ENCODE measurements around the gene CLCN4. TPM values are rescaled to one million over a fixed set of nuclear protein-coding genes. Genes with fewer than 3 reads are reported as not detected.

CLCN4 gene
- total RNA-seq, 4 donors from 2014 or later = 0.79 to 1.1 TPM; not detected in 2

- no peak overlapping the region for H3K4me3 ChIP-seq
- H3K9me3 ChIP-seq = no peaks in the 10 kb centered on the region
- WGBS, 2 donors (ENCODE audit: low coverage in 1 of 2) = 75 to 80% methylated on average over 1 to 2 of the region's 2 CpGs
- H3K27me3 ChIP-seq = no peaks in the 10 kb centered on the region
- intact Hi-C loops (cut with DNase I; ENCODE audit: low total_unique reads) (loop anchor here (10.0 kb wide), 1 partner anchor 540 kb away; no protein-coding TSS in a partner anchor), in situ Hi-C loops (cut with MboI; ENCODE audit: low pct_ligation_motif_present in 1 of 4, low pct_unique_long_range_greater_than_20kb in 1 of 4, low sequenced_read_pairs in 3 of 4) (loop anchor here (25.0 kb wide), 5 partner anchors 428 to 1353 kb away; partner anchors contain the start of genes MID1 (in 3 of the 4) and HCCS (in 1 of the 4))
- no peak overlapping the region for H3K27ac ChIP-seq
- DNase-seq = no peak
- H3K36me3 ChIP-seq = no peaks in the 10 kb centered on the region
- H3K4me1 ChIP-seq = no peaks in the 10 kb centered on the region
- no peak for TF ChIP-seq EP300 (IDR thresholded peaks at IDR 0.05; ENCODE audit: low read depth)
- no peak for TF ChIP-seq POLR2A (IDR thresholded peaks at IDR 0.05)
- no peak for TF ChIP-seq POLR2AphosphoS5 (IDR thresholded peaks at IDR 0.05)
- TF ChIP-seq, protein P1, sequence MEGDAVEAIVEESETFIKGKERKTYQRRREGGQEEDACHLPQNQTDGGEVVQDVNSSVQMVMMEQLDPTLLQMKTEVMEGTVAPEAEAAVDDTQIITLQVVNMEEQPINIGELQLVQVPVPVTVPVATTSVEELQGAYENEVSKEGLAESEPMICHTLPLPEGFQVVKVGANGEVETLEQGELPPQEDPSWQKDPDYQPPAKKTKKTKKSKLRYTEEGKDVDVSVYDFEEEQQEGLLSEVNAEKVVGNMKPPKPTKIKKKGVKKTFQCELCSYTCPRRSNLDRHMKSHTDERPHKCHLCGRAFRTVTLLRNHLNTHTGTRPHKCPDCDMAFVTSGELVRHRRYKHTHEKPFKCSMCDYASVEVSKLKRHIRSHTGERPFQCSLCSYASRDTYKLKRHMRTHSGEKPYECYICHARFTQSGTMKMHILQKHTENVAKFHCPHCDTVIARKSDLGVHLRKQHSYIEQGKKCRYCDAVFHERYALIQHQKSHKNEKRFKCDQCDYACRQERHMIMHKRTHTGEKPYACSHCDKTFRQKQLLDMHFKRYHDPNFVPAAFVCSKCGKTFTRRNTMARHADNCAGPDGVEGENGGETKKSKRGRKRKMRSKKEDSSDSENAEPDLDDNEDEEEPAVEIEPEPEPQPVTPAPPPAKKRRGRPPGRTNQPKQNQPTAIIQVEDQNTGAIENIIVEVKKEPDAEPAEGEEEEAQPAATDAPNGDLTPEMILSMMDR (IDR thresholded peaks at IDR 0.05) = no peak
These were observed 27.6 kb downstream of the CLCN4 start for GRCh38 chrX:10184411-10184810.

DNA sequence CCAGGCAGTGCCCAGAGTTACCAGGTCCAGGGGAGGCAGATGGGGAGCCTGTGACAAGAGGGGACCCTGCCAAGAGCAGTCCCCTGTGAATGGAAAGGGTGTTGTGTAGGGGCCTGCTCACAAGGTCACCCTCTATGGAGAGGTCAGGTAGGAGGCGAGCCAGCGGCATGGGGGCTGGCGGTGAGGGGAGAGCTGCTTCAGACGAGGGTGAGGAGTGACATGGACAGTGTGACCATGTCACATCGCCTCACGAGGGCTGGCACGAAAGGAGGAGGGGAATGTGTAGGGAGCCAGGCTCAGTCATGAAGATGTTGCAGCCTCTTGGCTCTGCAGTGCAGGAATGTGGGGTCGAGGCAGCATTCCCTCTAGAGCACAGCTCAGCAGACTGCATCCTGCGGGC is 29.6 kb downstream of the CLCN4 start:
- H3K9me3 ChIP-seq = no peaks in the 10 kb centered on the region
- in situ Hi-C loops (cut with MboI; ENCODE audit: low pct_ligation_motif_present in 1 of 4, low pct_unique_long_range_greater_than_20kb in 1 of 4, low sequenced_read_pairs in 3 of 4) (loop anchor here (25.0 kb wide), 5 partner anchors 426 to 1351 kb away; partner anchors contain the start of genes MID1 (in 3 of the 4) and HCCS (in 1 of the 4)), intact Hi-C loops (cut with DNase I; ENCODE audit: low total_unique reads) (loop anchor here (10.0 kb wide), 1 partner anchor 538 kb away; no protein-coding TSS in a partner anchor)
- no peak overlapping the region for H3K27ac ChIP-seq
- TF ChIP-seq POLR2A (IDR thresholded peaks at IDR 0.05) = no peak
- no peak for TF ChIP-seq POLR2AphosphoS5 (IDR thresholded peaks at IDR 0.05)
- no peak for TF ChIP-seq EP300 (IDR thresholded peaks at IDR 0.05; ENCODE audit: low read depth)
- TF ChIP-seq, protein P1 (IDR thresholded peaks at IDR 0.05) = no peak
- no peaks in the 10 kb centered on the region for H3K4me1 ChIP-seq
- H3K36me3 ChIP-seq = no peaks in the 10 kb centered on the region
- no peak for DNase-seq
- WGBS, 2 donors (ENCODE audit: low coverage in 1 of 2) = 71% methylated on average over 9 of the region's 9 CpGs; no CpG with 5 or more reads in 1 of the 2 donors
- H3K4me3 ChIP-seq = no peak overlapping the region
- H3K27me3 ChIP-seq = no peaks in the 10 kb centered on the region

DNA sequence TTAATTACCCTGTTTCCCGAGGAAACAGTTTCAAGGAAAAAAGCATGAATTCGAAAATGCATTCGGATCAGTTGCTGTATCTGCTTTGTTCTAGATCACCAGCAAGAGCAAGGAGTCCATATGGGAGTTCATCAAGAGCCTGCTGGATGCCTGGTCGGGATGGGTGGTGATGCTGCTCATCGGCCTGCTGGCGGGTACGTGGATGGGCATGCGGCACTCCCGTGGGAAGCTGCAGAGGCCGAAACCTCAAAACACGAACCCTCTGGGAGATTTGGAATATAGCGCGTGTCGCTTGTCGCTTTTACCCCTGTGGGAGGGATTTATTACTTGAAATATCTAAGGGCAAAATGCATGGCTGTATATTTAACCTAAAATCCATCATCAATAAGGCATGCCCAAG is 30.6 kb downstream of the CLCN4 start:
- Histone ChIP-seq H3K36me3 (no peaks in the 10 kb centered on the region), H3K4me3 (no peak overlapping the region), H3K4me1 (no peaks in the 10 kb centered on the region), H3K9me3 (no peaks in the 10 kb centered on the region), H3K27me3 (no peaks in the 10 kb centered on the region), H3K27ac (no peak overlapping the region)
- intact Hi-C loops (cut with DNase I; ENCODE audit: low total_unique reads) (loop anchor here (10.0 kb wide), 1 partner anchor 537 kb away; no protein-coding TSS in a partner anchor), in situ Hi-C loops (cut with MboI; ENCODE audit: low pct_ligation_motif_present in 1 of 4, low pct_unique_long_range_greater_than_20kb in 1 of 4, low sequenced_read_pairs in 3 of 4) (loop anchor here (25.0 kb wide), 5 partner anchors 425 to 1350 kb away; partner anchors contain the start of genes MID1 (in 3 of the 4) and HCCS (in 1 of the 4))
- TF ChIP-seq, protein P1 (IDR thresholded peaks at IDR 0.05) = no peak
- TF ChIP-seq POLR2A (IDR thresholded peaks at IDR 0.05) = no peak
- TF ChIP-seq POLR2AphosphoS5 (IDR thresholded peaks at IDR 0.05) = no peak
- no peak for TF ChIP-seq EP300 (IDR thresholded peaks at IDR 0.05; ENCODE audit: low read depth)
- DNase-seq = no peak
- WGBS, 2 donors (ENCODE audit: low coverage in 1 of 2) = 83 to 100% methylated on average over 1 to 15 of the region's 15 CpGs

- TF ChIP-seq EP300 (IDR thresholded peaks at IDR 0.05; ENCODE audit: low read depth) = no peak
- TF ChIP-seq, protein P1 (IDR thresholded peaks at IDR 0.05) = peak; percentile 60 to 85 (median 63)
- no peaks in the 10 kb centered on the region for H3K36me3 ChIP-seq
- H3K4me1 ChIP-seq = no peaks in the 10 kb centered on the region
- no peak overlapping the region for H3K27ac ChIP-seq
- H3K27me3 ChIP-seq = no peaks in the 10 kb centered on the region
- peak; percentile 79 for DNase-seq
- in situ Hi-C loops (cut with MboI; ENCODE audit: low pct_ligation_motif_present in 1 of 4, low pct_unique_long_range_greater_than_20kb in 1 of 4, low sequenced_read_pairs in 3 of 4) (loop anchor here (10.0 to 25.0 kb wide), 6 partner anchors 423 to 1348 kb away; partner anchors contain the start of genes MID1 (in 3 of the 4) and HCCS (in 1 of the 4)), intact Hi-C loops (cut with DNase I; ENCODE audit: low total_unique reads) (loop anchor here (10.0 kb wide), 1 partner anchor 535 kb away; no protein-coding TSS in a partner anchor)
- WGBS, 2 donors (ENCODE audit: low coverage in 1 of 2) = 29 to 61% methylated on average over 5 to 16 of the region's 16 CpGs
- H3K9me3 ChIP-seq = no peaks in the 10 kb centered on the region
- H3K4me3 ChIP-seq = no peak overlapping the region
These were observed 32.8 kb downstream of the CLCN4 start for GRCh38 chrX:10189317-10190268.
